ENCODE results near the gene VAV2.

VAV2 gene

DNA sequence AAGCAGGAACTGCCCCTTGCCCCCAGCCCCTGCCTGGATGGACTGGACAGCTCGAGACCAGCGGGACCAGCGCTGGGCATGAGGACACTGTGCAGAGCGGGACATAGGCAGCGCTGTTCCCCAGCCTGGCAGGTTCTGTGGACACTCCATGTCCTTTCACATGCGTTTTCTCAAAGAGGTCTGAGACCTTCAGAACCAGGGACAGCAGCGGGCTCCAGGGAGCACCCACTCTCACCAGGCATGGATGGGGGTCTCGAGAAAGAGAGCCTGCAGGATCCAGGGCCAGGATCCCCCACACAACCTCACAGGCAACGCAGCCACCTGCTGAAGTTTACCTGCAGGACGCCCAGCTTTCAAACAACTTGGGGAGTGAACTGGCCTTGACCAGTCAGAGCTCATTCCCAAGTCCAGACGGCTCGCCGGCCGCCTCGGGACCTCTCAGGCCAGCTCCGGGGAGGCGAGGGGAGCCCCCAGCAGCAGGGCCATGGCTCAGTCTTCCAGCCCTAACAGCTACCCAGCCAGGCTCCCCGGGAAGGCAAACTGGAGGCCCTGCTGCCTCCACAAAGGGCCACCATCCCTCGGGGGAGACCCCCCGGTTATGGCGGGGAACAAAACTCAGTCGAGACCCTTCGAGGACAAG lies 181.4 kb downstream of the VAV2 start:
- no peak for DNase-seq

DNA sequence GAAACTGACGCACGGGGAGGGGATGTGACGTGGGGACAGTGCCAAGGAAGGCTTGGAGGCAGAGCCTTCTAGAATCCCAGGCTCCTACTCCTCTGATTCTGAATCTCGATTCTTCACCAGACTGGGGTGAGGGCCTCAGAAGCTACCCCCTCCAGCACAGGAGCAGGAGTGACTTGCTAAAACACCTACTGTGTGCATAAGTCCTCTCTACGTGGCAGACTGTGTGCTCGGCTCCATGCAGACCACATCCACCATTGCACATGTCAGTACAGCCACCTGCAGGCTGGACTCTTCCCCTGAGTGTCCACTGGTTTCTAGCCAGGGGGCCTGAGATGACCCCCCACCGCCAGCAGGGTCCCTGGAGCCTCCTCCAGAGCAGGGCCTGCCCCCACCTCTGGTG lies 182.8 kb downstream of the VAV2 start:
- DNase-seq = no peak

- DNase-seq = no peak
Measured at GRCh38 chr9:133807818-133808217, 184.3 kb downstream of the VAV2 start.

DNA sequence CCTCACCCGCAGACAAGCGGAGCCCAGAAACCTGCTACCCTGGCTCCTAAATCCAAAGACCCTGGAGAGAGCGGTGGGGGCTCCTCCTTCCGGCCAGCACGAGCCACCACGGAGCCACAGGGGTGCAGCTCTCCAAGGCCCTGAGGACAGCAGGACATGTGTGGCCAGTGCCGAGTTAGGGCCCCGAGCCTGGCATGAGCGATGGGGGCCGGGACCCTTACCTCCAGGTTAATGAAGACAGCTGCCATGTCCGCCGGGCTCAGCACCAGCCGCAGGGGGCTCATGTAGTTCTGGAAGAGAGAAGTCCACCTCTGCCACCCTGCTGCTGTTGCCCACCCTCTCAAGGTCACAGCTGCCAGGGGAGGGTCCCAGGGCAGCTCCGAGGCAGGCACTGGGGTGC lies 185.1 kb downstream of the VAV2 start:
- DNase-seq = no peak

DNA sequence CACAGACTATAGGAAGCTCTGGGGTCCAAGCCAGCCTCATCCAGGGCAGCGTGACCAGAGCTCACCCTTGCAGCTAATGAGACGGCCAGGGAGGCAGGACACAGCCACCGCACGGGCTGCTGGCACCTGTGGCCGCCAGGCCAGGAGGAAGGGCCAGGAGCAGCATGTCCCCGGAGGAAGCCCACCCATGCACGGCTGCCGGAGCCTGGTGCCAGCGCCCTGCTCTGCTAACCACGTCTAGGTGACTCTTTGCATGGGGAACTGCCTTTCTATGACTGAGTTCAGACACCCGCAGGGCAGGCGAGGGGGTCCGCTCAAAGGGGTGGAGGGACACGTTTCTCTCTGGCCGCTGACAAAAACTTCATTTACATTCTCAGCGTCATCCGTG lies 185.5 kb downstream of the VAV2 start:
- DNase-seq = no peak

DNA sequence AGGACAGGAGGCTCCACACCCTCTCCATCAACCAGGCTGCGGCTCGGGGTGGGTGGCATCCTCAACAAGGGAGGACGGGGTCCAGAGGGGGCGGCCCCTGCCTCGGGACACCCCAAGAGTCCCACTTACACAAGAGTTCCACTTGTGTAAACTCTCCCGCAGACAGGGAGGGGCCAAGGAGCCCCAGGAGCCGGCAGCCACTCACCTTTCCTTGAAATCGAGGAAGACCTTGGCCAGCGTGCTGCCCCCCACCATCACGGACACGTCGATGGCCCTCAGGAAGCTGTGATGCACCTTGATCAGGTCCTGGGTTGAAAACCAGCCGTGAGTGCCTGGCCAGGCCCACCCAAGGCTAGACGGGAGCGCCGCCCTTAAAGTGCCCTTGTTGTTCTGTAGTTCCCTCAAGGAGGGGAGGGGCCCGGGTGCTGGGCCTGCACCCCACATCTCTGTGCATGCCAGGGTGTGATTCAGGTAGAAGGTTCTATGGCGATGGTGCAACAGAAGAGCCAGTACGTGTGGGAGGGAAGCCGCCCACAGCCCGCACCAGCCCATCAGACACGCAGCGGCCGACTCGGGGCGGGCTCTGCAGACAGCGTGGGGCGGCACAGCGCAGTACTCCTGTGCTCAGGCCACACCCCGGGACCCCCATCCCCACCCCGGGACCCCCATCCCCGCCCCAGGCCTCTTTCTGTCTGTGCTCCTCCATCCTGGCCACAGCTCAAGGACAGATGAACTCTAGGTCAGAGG lies 186.1 kb downstream of the VAV2 start:
- DNase-seq = no peak

DNA sequence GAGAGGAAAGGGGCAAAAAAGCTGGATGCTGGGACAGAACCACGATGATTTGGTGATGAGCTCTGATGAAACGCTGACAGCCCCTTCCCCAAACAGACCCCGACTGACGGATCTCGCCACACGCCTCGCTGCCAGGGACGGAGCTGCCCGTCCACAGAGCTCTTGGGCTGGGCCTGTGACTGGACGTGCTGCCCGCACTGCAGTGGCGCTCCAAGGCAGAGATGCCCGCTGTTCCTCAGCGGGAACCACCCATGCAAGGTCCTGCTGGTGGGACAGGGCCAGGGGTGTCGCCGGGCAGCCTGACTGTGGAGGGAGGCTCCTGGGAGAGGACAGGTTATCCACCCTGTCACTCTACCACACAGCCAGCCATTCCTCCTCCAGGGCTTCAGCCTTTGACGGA lies 187.9 kb downstream of the VAV2 start:
- DNase-seq = no peak

GRCh38 chr9:133803745-133804144 lies 188.4 kb downstream of the VAV2 start:
- no peak for DNase-seq

- DNase-seq = no peak
Measured at GRCh38 chr9:133803028-133803585, 189.0 kb downstream of the VAV2 start.

GRCh38 chr9:133801739-133802138 lies 190.4 kb downstream of the VAV2 start:
- no peak for DNase-seq

GRCh38 chr9:133800266-133800665 lies 191.9 kb downstream of the VAV2 start:
- DNase-seq = no peak

DNA sequence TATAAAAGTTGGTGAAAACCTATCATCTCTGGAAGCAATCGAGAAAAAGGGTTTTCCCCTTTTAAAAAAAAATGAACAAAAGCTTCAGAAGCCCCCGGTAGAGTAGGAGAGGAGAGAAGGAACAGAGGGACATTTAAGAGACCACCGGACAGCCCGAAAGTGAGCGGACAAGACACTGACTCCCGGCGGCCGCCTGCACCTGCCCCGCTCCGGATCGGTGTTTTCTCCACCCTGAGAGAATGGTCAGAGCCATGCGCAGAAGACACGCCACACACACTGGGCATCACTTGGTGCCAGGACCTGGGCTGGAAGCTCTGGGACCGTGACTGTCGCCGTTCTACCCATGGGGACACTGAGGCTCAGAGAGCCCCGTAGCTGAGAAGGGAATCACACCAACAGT lies 192.4 kb downstream of the VAV2 start:
- DNase-seq = no peak

- DNase-seq = no peak
Measured at GRCh38 chr9:133799106-133799505, 193.0 kb downstream of the VAV2 start.

- DNase-seq = no peak
Measured at GRCh38 chr9:133798160-133798559, 194.0 kb downstream of the VAV2 start.

DNA sequence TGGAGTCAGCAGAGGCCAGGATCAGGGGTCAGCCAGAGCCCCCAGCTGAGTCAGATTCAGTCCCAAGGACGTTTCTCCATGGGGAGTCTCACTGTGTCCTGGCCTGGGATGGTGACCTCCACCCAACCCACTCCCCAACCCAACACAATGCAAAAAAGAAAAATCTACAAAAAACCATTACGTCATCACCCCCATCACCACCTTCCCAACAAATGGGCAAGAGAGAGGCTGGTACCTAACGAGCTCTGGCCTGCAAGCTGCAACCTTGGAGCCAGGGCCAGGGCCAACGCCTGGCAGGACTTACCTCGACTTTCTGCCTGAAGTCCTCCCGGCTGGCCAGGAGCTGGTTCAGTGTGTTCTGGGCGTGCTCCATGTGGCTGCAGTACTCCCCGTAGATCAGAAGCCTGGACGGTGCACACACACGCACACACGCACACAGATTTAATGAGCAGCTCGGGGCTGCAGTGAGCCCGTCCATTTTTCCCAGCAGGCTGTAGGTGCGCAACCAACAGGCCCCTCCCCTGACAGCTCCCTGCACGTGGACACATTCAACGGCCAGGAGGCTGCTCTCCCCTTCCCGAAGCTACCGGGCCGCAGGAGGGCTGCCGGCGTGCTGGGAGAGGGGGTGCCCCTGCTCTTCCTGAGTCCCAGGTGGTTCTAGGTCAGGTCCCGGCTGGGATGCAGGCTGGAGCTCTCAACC lies 194.6 kb downstream of the VAV2 start:
- no peak for DNase-seq

- no peak for DNase-seq
Measured at GRCh38 chr9:133796562-133796961, 195.6 kb downstream of the VAV2 start.

DNA sequence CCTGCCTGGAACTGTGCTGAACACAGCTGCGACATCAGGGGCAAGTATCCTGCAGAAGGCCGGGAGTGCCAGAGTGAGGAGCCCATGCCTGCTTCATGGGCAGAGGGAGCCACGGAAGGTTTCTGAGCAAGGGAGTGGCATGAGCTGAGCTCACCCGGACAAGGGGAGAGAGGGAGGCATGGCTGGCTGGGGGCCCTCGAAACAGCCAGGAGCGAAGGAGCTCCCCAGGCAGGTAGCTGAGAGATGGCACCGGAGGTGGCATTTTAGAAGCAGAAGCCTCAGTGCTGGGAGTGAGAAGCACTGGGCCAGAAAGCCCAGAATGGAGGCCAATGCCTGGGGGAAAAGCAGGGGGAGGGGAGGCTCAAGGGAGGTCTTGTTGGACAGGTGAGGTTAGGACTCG lies 197.1 kb downstream of the VAV2 start:
- no peak for DNase-seq

GRCh38 chr9:133794016-133794760 lies 197.9 kb downstream of the VAV2 start:
- DNase-seq = no peak

DNA sequence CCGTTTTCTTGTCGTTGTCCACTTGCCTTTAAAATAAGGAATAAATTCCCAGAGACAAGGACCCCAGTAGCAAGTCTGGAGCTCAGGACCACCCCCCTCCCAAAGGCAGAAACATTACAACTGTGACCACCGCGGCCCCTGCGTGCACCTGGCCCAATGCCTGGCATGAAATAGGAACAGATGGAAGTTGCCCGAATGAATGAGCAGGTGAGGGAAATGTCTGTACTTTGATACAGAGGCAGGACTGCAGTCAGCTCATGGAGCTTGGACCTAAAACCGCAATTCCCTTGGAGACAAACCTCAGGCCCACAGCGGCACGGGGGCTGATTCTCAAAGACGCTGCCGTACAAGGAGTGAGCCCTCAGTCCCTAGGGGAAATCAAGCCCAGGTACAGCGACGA lies 198.7 kb downstream of the VAV2 start:
- no peak for DNase-seq

GRCh38 chr9:133792721-133793470 lies 199.2 kb downstream of the VAV2 start:
- DNase-seq = peak; percentile 46

GRCh38 chr9:133791735-133792649 lies 200.1 kb downstream of the VAV2 start:
- DNase-seq = no peak

Data from activated CD4-positive, alpha-beta T cell treated with anti-CD3 and anti-CD28 coated beads, Interleukin-2, Interleukin-6, amounts not matched to agents 100 ng/mL and 50 ng/mL, durations not matched to agents 16 hours and 8 hours (primary cell).